Nephron progenitor cell (in vitro differentiated cells): ENCODE results near the gene CNIH4.
"Not testable (repeated sequence)": the region's sequence is repeated elsewhere in the genome, so short reads cannot be mapped to it uniquely, and the experiment has no call there.

Experiments used
- DNase-seq: peaks from one replicate; pipeline ENCODE4 v3.0.0; 2021
- H3K27ac Mint-ChIP-seq: 2 replicates; pipeline ENCODE4 v1.8.0; 2021; ENCODE audit warnings: mild to moderate bottlenecking, moderate library complexity, mixed read lengths
- H3K27me3 Mint-ChIP-seq: 2 replicates; pipeline ENCODE4 v1.8.0; 2021; ENCODE audit warnings: mild to moderate bottlenecking, low read depth, mixed read lengths; ENCODE audit not compliant: poor library complexity
- H3K36me3 Mint-ChIP-seq: 2 replicates; pipeline ENCODE4 v1.8.0; 2021; ENCODE audit warnings: low read depth, mixed read lengths
- H3K4me1 Mint-ChIP-seq: 2 replicates; pipeline ENCODE4 v1.8.0; 2021; ENCODE audit warnings: mixed read lengths
- H3K4me3 Mint-ChIP-seq: 2 replicates; pipeline ENCODE4 v1.8.0; 2021; ENCODE audit warnings: mild to moderate bottlenecking, moderate library complexity, mixed read lengths
- H3K9me3 Mint-ChIP-seq: 2 replicates; pipeline ENCODE4 v1.8.0; 2021; ENCODE audit warnings: mild to moderate bottlenecking, moderate library complexity, mixed read lengths
- TF ChIP-seq, protein P1 (sequence below): fragments of 200-600 bp; sonication (generic); IDR thresholded peaks from 2 replicates; pipeline ENCODE4 v1.5.0; 2021; ENCODE audit warnings: antibody characterized with exemption

CNIH4 gene

GRCh38 chr1:224331824-224332223 is 24.9 kb upstream of the CNIH4 start:
- peak overlapping the region; percentile 97 for H3K4me3 Mint-ChIP-seq
- H3K36me3 Mint-ChIP-seq: no peaks in the 10 kb centered on the region
- TF ChIP-seq, protein P1, sequence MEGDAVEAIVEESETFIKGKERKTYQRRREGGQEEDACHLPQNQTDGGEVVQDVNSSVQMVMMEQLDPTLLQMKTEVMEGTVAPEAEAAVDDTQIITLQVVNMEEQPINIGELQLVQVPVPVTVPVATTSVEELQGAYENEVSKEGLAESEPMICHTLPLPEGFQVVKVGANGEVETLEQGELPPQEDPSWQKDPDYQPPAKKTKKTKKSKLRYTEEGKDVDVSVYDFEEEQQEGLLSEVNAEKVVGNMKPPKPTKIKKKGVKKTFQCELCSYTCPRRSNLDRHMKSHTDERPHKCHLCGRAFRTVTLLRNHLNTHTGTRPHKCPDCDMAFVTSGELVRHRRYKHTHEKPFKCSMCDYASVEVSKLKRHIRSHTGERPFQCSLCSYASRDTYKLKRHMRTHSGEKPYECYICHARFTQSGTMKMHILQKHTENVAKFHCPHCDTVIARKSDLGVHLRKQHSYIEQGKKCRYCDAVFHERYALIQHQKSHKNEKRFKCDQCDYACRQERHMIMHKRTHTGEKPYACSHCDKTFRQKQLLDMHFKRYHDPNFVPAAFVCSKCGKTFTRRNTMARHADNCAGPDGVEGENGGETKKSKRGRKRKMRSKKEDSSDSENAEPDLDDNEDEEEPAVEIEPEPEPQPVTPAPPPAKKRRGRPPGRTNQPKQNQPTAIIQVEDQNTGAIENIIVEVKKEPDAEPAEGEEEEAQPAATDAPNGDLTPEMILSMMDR: no peak
- H3K4me1 Mint-ChIP-seq: peaks cover 30% of the 10 kb centered on the region
- peaks cover 10% of the 10 kb centered on the region for H3K27me3 Mint-ChIP-seq
- no peak overlapping the region for H3K27ac Mint-ChIP-seq
- no peaks in the 10 kb centered on the region for H3K9me3 Mint-ChIP-seq
- no peak for DNase-seq

- Mint-ChIP-seq H3K9me3 (peaks cover 3% of the 10 kb centered on the region), H3K27me3 (peaks cover 24% of the 10 kb centered on the region), H3K36me3 (no peaks in the 10 kb centered on the region), H3K27ac (no peak overlapping the region), H3K4me1 (peaks cover 19% of the 10 kb centered on the region), H3K4me3 (no peak overlapping the region)
- DNase-seq: no peak
- TF ChIP-seq, protein P1: peak; percentile 61
Measured at GRCh38 chr1:224333309-224333926, 23.3 kb upstream of the CNIH4 start.

GRCh38 chr1:224333939-224334786 is 22.5 kb upstream of the CNIH4 start:
- Mint-ChIP-seq H3K4me1 (peaks cover 12% of the 10 kb centered on the region), H3K27me3 (peaks cover 32% of the 10 kb centered on the region), H3K4me3 (no peak overlapping the region), H3K9me3 (peaks cover 4% of the 10 kb centered on the region), H3K36me3 (no peaks in the 10 kb centered on the region), H3K27ac (no peak overlapping the region)
- DNase-seq: no peak
- TF ChIP-seq, protein P1: no peak

DNA sequence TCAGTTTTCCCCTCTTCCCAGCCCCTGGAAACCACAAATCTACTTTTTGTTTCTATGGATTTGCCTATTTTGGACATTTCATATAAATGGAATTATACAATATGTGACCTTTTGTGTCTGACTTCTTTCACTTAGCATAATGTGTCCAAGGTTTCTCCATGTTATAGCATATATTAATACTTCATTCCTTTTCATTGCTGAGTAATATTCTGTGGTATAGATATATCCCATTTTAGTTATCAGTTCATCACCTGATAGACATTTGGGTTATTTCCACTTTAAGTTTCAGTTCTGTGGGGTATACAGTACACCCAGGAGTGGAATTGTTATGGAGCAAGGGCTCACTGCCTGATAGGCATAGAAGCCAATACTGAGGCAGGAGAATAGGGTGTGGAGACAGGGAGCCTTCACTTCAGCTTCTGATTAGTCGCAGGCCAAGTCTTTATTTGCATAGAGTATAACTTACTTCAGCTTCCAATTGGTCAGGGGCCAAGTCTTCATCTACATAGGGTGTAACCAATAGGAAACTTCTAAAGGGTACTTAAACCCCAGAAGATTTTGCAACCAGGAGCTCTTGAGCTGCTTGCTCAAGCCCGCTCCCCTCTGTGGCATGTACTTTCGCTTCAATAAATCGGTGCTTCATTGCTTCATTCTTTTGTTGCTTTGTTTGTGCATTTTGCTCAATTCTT is 18.4 kb upstream of the CNIH4 start:
- no peak for DNase-seq
- Mint-ChIP-seq H3K4me3 (no peak overlapping the region), H3K27me3 (peaks cover 63% of the 10 kb centered on the region), H3K36me3 (peaks cover 14% of the 10 kb centered on the region), H3K9me3 (peaks cover 19% of the 10 kb centered on the region), H3K4me1 (no peaks in the 10 kb centered on the region), H3K27ac (no peak overlapping the region)
- TF ChIP-seq, protein P1: no peak

- Mint-ChIP-seq H3K36me3 (peaks cover 14% of the 10 kb centered on the region), H3K4me3 (no peak overlapping the region), H3K4me1 (no peaks in the 10 kb centered on the region), H3K9me3 (peaks cover 32% of the 10 kb centered on the region), H3K27ac (no peak overlapping the region), H3K27me3 (peaks cover 56% of the 10 kb centered on the region)
- TF ChIP-seq, protein P1: no peak
- no peak for DNase-seq
Measured at GRCh38 chr1:224339442-224340033, 17.1 kb upstream of the CNIH4 start.

DNA sequence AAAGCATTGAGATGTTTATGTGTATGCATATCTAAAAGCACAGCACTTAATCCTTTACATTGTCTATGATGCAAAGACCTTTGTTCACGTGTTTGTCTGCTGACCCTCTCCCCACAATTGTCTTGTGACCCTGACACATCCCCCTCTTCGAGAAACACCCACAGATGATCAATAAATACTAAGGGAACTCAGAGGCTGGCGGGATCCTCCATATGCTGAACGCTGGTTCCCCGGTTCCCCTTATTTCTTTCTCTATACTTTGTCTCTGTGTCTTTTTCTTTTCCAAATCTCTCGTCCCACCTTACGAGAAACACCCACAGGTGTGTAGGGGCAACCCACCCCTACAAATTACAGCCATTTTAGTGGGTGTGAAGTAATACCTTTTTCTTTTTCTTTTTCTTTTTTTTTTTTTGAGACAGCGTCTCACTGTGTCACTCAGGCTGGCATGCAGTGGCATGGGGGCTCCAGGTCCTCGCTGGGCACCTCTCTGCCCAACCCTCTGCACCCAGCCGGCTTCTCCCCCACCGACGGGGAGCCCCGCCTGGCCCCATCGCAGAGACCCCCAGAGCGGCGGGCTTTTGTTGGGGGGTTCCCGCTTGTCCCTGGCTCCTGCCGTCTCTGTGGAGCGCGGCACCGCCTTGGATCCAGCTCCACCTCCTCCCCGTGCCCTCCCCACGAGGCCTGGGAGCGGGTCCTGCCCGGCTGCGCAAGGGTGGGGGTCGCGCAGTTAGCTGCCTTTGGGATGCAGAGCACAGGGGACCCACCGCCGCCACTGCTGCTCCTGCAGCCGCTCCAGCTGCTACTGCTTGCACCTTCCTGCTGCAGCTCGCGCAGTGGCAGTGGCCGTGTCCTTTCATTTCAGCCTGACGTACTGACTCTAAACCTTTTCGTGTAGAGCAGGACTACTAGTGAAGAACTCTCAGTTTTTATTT is 16.0 kb upstream of the CNIH4 start:
- DNase-seq: peak; percentile 40
- Mint-ChIP-seq H3K27me3 (peaks cover 57% of the 10 kb centered on the region), H3K9me3 (peaks cover 40% of the 10 kb centered on the region), H3K36me3 (peaks cover 14% of the 10 kb centered on the region), H3K4me3 (peak overlapping the region; percentile 71)
- not testable (repeated sequence) for H3K27ac Mint-ChIP-seq, H3K4me1 Mint-ChIP-seq
